Left lung (tissue), 10 donors: ENCODE measurements around the gene CD300LG. TPM values are rescaled to one million over a fixed set of nuclear protein-coding genes. Genes with fewer than 3 reads are reported as not detected.

Source experiments
- ATAC-seq: fragments of 200-7000 bp; cut with Tn5 transposase; one replicate; pipeline ENCODE4 v1.9.1; 2020; ENCODE audit warnings: moderate library complexity
- DNase-seq, 4 donors: peaks; one replicate each; pipeline ENCODE4 v3.0.0-alpha.2; 2013 to 2020
- H3K27ac ChIP-seq, 2 donors: fragments of 200-600 bp; sonication (generic) in 1 of 2; one replicate each; pipeline versions ENCODE4 v1.5.0 to v1.8.0; 2020 to 2021
- H3K27me3 ChIP-seq, 2 donors: fragments of 200-600 bp; sonication (generic) in 1 of 2; one replicate each; pipeline versions ENCODE4 v1.5.0 to v1.8.0; 2020 to 2021
- H3K36me3 ChIP-seq, 2 donors: fragments of 200-600 bp; sonication (generic) in 1 of 2; one replicate each; pipeline versions ENCODE4 v1.5.0 to v1.8.0; 2020 to 2021
- H3K4me1 ChIP-seq, 2 donors: fragments of 200-600 bp; one replicate each; pipeline ENCODE4 v1.8.0; 2021
- H3K4me3 ChIP-seq, 2 donors: fragments of 200-600 bp; sonication (generic) in 1 of 2; one replicate each; pipeline versions ENCODE4 v1.5.0 to v1.8.0; 2020 to 2021; ENCODE audit warnings: mild to moderate bottlenecking in 1 of 2
- H3K9me3 ChIP-seq, 2 donors: fragments of 200-600 bp; sonication (generic) in 1 of 2; one replicate each; pipeline versions ENCODE4 v1.5.0 to v1.8.0; 2020 to 2021
- intact Hi-C, 2 donors: fragments of 100-400 bp; cut with DNase I; formaldehyde crosslinking; loops; one replicate each; pipeline versions ENCODE4 v1.11.2 to v1.14.2; 2022
- polyA plus RNA-seq, 6 donors: library from polyadenylated mRNA; unstranded; fragments of 120-200 nt; gene quantifications; one replicate each; pipeline ENCODE4 v1.2.1, GENCODE V29; 2013; ENCODE audit not compliant: insufficient read length in 6 of 6
- total RNA-seq, 2 donors: library from RNA; stranded (reverse); fragmentation: NEBNext Ultra II Directional; extraction: Animal tissue kit (Norgen Biotek cat#: 25700); gene quantifications; one replicate each; pipeline ENCODE4 v1.2.1, GENCODE V29; 2021
- TF ChIP-seq, protein P1 (sequence below), 2 donors: fragments of 200-600 bp; sonication (generic) in 1 of 2; IDR thresholded peaks; one replicate each; pipeline versions ENCODE4 v1.5.0 to v1.8.0; 2021; ENCODE audit warnings: antibody characterized with exemption in 2 of 2
- donor health status: DM: no; HTN: yes; CAD: no.
- donor health status: DM: no; HTN: no; CAD: no.

The CD300LG gene
- total and polyA plus RNA-seq, 8 donors: 0.53 to 7.1 (median 1.5) TPM

- Histone ChIP-seq H3K27me3 (peaks cover 39 to 67% of the 10 kb centered on the region in 2 donors), H3K36me3 (no peaks in the 10 kb centered on the region)
- intact Hi-C loops: no loop called here
Observed at GRCh38 chr17:43909537-43910231, 62.7 kb downstream of the CD300LG start.

GRCh38 chr17:43911904-43912303 lies 64.9 kb downstream of the CD300LG start:
- Histone ChIP-seq H3K27me3 (peaks cover 19 to 57% of the 10 kb centered on the region in 2 donors), H3K27ac (no peak overlapping the region), H3K4me3 (no peak overlapping the region), H3K36me3 (no peaks in the 10 kb centered on the region), H3K4me1 (peaks cover 0 to 16% of the 10 kb centered on the region in 2 donors), H3K9me3 (no peaks in the 10 kb centered on the region)
- ATAC-seq (no peak), DNase-seq (no peak)
- intact Hi-C loops: no loop called here
- TF ChIP-seq, protein P1, sequence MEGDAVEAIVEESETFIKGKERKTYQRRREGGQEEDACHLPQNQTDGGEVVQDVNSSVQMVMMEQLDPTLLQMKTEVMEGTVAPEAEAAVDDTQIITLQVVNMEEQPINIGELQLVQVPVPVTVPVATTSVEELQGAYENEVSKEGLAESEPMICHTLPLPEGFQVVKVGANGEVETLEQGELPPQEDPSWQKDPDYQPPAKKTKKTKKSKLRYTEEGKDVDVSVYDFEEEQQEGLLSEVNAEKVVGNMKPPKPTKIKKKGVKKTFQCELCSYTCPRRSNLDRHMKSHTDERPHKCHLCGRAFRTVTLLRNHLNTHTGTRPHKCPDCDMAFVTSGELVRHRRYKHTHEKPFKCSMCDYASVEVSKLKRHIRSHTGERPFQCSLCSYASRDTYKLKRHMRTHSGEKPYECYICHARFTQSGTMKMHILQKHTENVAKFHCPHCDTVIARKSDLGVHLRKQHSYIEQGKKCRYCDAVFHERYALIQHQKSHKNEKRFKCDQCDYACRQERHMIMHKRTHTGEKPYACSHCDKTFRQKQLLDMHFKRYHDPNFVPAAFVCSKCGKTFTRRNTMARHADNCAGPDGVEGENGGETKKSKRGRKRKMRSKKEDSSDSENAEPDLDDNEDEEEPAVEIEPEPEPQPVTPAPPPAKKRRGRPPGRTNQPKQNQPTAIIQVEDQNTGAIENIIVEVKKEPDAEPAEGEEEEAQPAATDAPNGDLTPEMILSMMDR (IDR thresholded peaks at IDR 0.05): no peak

More at GRCh38 chr17:43909537-43910231, 62.7 kb downstream of the CD300LG start:
- Histone ChIP-seq H3K4me3 (no peak overlapping the region), H3K27ac (no peak overlapping the region), H3K4me1 (peaks cover 6 to 27% of the 10 kb centered on the region in 2 donors), H3K9me3 (no peaks in the 10 kb centered on the region)
- TF ChIP-seq, protein P1 (IDR thresholded peaks at IDR 0.05): no peak
- no peak for ATAC-seq
- DNase-seq: no peak

DNA sequence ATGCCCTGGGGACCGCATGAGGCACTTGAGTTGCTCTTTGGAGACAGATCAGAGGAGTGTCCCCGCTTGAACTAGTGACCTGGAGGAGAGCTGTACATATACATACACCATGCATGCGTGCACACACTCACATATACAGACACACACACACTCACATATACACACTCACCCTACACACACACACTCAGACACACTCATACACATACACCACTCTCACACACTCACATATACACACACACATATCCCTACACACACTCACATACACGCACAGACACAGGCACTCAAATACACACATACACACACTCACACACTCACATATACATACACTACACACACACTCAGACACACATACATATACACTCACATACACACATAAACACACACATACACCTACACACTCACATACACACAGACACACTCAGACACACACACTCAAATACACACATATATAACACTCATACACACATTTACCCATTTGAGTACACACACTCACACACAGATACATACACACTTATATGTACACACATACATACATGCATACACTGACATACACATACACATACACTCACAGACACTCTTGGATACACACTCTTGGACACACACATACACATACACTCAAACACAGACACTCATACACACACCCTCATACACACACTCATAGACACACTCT lies 65.8 kb downstream of the CD300LG start:
- peaks cover 10 to 57% of the 10 kb centered on the region in 2 donors for H3K27me3 ChIP-seq
- no peak overlapping the region for H3K4me3 ChIP-seq
- no peaks in the 10 kb centered on the region for H3K36me3 ChIP-seq
- DNase-seq (no peak), ATAC-seq (no peak)
- H3K27ac ChIP-seq: no peak overlapping the region
- H3K9me3 ChIP-seq: no peaks in the 10 kb centered on the region
- TF ChIP-seq, protein P1 (IDR thresholded peaks at IDR 0.05): no peak
- peaks cover 4 to 10% of the 10 kb centered on the region in 2 donors for H3K4me1 ChIP-seq
- intact Hi-C loops: no loop called here

Other genes starting within 250 kb of the CD300LG start
- gene MEOX1, start 185.3 kb upstream of the CD300LG start, total RNA-seq: 1 to 10 TPM in 1 of 2 donors, under 1 TPM in 1; 0.29 to 1.5 TPM
- gene MEOX1, start 185.3 kb upstream of the CD300LG start, polyA plus RNA-seq: under 1 TPM; 0.30 to 0.43 (median 0.36) TPM
- gene SOST, start 88.4 kb upstream of the CD300LG start, total RNA-seq: under 1 TPM in 1 of 2 donors, not detected in 1; 0.12 TPM
- gene SOST, start 88.4 kb upstream of the CD300LG start, polyA plus RNA-seq: under 1 TPM in 4 of 6 donors, not detected in 2; 0.11 to 0.66 (median 0.19) TPM
- 100 to 1,000 TPM in 1 of 2 donors, 10 to 100 TPM in 1; 95.8 to 105 TPM for gene DUSP3, start 68.2 kb upstream of the CD300LG start, total RNA-seq
- 10 to 100 TPM; 30.9 to 37.8 (median 32.3) TPM for gene DUSP3, start 68.2 kb upstream of the CD300LG start, polyA plus RNA-seq
- gene CFAP97D1, start 66.7 kb upstream of the CD300LG start, total RNA-seq: not detected
- gene CFAP97D1, start 66.7 kb upstream of the CD300LG start, polyA plus RNA-seq: under 1 TPM in 4 of 6 donors, not detected in 2; 0.06 to 0.11 (median 0.07) TPM
- 10 to 100 TPM; 14.4 to 17.9 TPM for gene MPP3, start 14.0 kb upstream of the CD300LG start, total RNA-seq
- 10 to 100 TPM in 5 of 6 donors, 1 to 10 TPM in 1; 8.0 to 14.4 (median 11.6) TPM for gene MPP3, start 14.0 kb upstream of the CD300LG start, polyA plus RNA-seq
- gene MPP2, start 60.4 kb downstream of the CD300LG start, total RNA-seq: 1 to 10 TPM; 1.5 to 1.7 TPM
- 1 to 10 TPM; 3.8 to 4.9 (median 4.6) TPM for gene MPP2, start 60.4 kb downstream of the CD300LG start, polyA plus RNA-seq
- not detected for gene PPY, start 95.3 kb downstream of the CD300LG start, total RNA-seq
- 1 to 10 TPM in 4 of 6 donors, under 1 TPM in 2; 0.36 to 4.9 (median 1.5) TPM for gene PPY, start 95.3 kb downstream of the CD300LG start, polyA plus RNA-seq
- gene PYY, start 106.8 kb downstream of the CD300LG start, total RNA-seq: not detected
- gene PYY, start 106.8 kb downstream of the CD300LG start, polyA plus RNA-seq: under 1 TPM in 4 of 6 donors, not detected in 2; 0.21 to 0.68 (median 0.43) TPM
- 1 to 10 TPM; 5.2 to 7.0 TPM for gene NAGS, start 157.4 kb downstream of the CD300LG start, total RNA-seq
- 1 to 10 TPM; 2.4 to 4.1 (median 3.2) TPM for gene NAGS, start 157.4 kb downstream of the CD300LG start, polyA plus RNA-seq
- 10 to 100 TPM; 29.7 to 35.0 TPM for gene TMEM101, start 167.8 kb downstream of the CD300LG start, total RNA-seq
- 10 to 100 TPM; 38.0 to 49.4 (median 44.7) TPM for gene TMEM101, start 167.8 kb downstream of the CD300LG start, polyA plus RNA-seq
- 10 to 100 TPM; 47.6 to 53.2 TPM for gene LSM12, start 219.5 kb downstream of the CD300LG start, total RNA-seq
- gene LSM12, start 219.5 kb downstream of the CD300LG start, polyA plus RNA-seq: 10 to 100 TPM; 31.3 to 38.3 (median 35.4) TPM
- gene G6PC3, start 223.6 kb downstream of the CD300LG start, total RNA-seq: 10 to 100 TPM; 47.4 to 62.6 TPM
- gene G6PC3, start 223.6 kb downstream of the CD300LG start, polyA plus RNA-seq: 10 to 100 TPM; 47.3 to 64.9 (median 51.6) TPM